Subcutaneous adipose tissue (tissue), 4 donors: Measurements from ENCODE around the gene RNASE13. TPM values are rescaled to one million over a fixed set of nuclear protein-coding genes. Genes with fewer than 3 reads are reported as not detected.

Experiments
- total RNA-seq, 4 donors: library from RNA; depleted of rRNA; stranded (reverse); fragments of >200 nt; gene quantifications; one replicate each; pipeline ENCODE4 v1.1.0, GENCODE V29; 2016
- TF ChIP-seq, protein P1 (sequence below): fragments of 450-650 bp; IDR thresholded peaks from one replicate; pipeline ENCODE4 v1.5.1; 2016; ENCODE audit warnings: low read depth, mild to moderate bottlenecking, control low read depth, antibody characterized with exemption, moderate library complexity

The RNASE13 gene
- total RNA-seq, 4 donors from 2014 or later = not detected

DNA sequence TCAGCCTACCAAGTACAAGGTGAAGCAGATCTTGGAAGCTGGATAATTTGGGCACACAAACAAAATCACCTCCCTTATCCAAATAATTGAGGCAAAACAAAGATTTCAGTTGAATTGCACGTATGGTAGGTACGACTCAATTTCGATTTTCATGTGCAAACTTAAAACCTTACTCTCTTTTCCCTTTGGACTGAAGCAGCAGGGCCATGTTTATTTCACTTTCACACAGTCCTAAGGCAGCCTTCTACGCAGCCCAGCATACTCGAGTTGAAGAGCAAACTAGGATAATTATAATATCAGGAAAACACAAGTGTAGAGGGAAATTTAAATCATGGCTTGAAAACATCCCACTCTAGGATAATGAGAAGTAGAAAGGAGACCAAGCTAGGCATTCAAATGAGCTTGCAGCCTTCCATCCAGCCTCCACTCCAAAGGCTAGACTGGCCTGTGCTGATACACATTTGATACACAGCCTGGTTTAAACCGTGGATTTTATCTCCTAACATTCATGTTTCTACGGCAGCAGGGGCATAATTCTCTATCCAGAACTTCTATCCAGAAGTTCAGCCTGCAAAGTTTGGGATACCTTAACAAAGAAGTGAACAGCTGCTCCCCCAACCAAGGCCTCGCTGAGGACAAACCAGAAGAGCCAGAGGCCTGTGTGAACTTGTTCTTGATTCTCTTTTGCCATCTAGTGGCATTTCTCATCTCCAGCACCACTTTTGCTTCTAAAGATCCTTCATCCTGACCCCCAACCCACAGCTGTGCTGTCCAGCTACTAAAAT, 5.2 kb upstream of the RNASE13 start:
- TF ChIP-seq, protein P1, sequence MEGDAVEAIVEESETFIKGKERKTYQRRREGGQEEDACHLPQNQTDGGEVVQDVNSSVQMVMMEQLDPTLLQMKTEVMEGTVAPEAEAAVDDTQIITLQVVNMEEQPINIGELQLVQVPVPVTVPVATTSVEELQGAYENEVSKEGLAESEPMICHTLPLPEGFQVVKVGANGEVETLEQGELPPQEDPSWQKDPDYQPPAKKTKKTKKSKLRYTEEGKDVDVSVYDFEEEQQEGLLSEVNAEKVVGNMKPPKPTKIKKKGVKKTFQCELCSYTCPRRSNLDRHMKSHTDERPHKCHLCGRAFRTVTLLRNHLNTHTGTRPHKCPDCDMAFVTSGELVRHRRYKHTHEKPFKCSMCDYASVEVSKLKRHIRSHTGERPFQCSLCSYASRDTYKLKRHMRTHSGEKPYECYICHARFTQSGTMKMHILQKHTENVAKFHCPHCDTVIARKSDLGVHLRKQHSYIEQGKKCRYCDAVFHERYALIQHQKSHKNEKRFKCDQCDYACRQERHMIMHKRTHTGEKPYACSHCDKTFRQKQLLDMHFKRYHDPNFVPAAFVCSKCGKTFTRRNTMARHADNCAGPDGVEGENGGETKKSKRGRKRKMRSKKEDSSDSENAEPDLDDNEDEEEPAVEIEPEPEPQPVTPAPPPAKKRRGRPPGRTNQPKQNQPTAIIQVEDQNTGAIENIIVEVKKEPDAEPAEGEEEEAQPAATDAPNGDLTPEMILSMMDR = no peak

DNA sequence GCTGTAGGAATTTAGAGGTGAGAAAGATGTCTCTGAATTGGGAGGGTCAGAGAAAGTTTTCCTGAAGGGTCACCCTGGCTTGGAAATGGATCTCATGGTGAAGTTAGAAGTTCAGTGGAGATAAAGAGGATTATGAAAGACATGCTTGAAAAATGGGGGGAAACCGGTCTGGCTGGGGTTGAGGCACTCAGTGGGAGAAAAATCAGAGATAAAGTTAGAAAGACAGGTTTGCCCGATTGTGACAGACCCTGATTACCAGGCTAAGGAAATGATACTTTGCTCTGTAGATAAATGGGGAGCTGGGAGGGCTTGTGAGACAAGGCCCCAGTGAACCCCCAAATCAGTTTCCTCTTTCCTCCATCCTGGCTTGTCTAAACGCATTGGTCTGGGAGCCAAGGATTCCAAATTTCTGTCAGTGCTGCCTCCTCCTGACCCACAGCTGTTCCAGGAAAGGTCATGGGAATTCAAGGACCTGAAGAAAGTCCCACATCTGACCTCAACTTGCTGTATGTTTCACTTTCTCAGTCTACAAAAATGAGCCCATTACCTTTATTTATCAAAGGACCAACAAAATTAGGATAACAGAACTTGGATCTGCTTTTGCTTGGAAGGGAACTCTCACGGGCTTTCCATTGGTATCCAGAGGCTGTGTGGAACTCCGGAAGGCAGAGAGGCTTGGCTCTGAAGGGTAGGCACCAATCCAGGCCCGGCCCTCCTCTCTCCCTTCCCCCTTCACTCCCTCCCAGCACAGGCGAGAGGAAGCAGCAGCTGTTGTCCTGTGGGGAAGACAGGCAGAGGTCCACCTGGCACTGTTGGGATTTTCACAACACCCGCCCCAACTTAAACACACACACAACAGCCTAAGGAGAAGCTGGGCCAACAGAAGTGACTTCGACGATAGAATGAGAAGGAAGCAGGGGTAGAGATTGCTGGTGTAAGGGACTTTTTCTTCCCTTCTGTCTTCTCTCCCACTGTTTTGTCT, 4.1 kb upstream of the RNASE13 start:
- TF ChIP-seq, protein P1 = no peak

- TF ChIP-seq, protein P1 = no peak
Measured at GRCh38 chr14:21037156-21037555, 2.5 kb upstream of the RNASE13 start.

DNA sequence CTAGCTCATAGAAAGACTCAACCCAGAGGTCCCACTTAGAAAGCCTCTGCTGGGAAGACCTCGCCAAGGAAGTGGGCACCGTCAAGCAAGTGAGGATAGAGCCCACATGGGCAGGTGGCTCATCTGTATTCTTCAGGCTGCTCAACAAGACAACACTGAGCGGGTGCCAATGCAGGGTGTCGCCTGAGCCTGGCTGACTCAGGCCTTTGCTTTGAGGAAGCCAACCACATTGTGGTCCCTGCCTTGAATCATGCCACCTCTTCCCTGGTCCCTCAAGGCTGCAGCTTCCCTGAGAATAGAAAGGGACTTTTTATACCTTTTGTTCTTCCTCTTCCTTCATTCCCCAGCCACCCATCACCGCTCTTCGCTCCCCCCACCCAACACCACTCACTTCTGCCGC, 2.1 kb upstream of the RNASE13 start:
- TF ChIP-seq, protein P1 = no peak

- TF ChIP-seq, protein P1 = no peak
Measured at GRCh38 chr14:21033133-21033698, 1.4 kb downstream of the RNASE13 start.

GRCh38 chr14:21032326-21033132, 2.1 kb downstream of the RNASE13 start:
- TF ChIP-seq, protein P1 = no peak
